Nephron (organoid): ENCODE data around the gene AASDHPPT.

Source experiments
- H3K27ac Mint-ChIP-seq, 3 experiments: 2 replicates each; pipeline ENCODE4 v1.8.0; 2020; ENCODE audit warnings: mixed read lengths in 3 of 3, mild to moderate bottlenecking in 2 of 3, moderate library complexity in 1 of 3
- H3K27me3 Mint-ChIP-seq: 2 replicates; pipeline ENCODE4 v1.8.0; 2021; ENCODE audit warnings: low read depth, mild to moderate bottlenecking, moderate library complexity, mixed read lengths
- H3K36me3 Mint-ChIP-seq: 2 replicates; pipeline ENCODE4 v1.8.0; 2020; ENCODE audit warnings: low read depth, mixed read lengths
- H3K4me1 Mint-ChIP-seq: 2 replicates; pipeline ENCODE4 v1.8.0; 2020; ENCODE audit warnings: mixed read lengths
- H3K4me3 Mint-ChIP-seq, 3 experiments: 2 replicates each; pipeline ENCODE4 v1.8.0; 2020; ENCODE audit warnings: mild to moderate bottlenecking in 3 of 3, mixed read lengths in 3 of 3, moderate library complexity in 2 of 3
- H3K9me3 Mint-ChIP-seq: 2 replicates; pipeline ENCODE4 v1.8.0; 2020; ENCODE audit warnings: mixed read lengths
- TF ChIP-seq, protein P1 (sequence below), 3 experiments: fragments of 200-600 bp; sonication (generic); IDR thresholded peaks; one replicate each; pipeline ENCODE4 v1.5.0; 2021; ENCODE audit warnings: antibody characterized with exemption in 3 of 3; ENCODE audit not compliant: unreplicated experiment in 3 of 3

The AASDHPPT gene

DNA sequence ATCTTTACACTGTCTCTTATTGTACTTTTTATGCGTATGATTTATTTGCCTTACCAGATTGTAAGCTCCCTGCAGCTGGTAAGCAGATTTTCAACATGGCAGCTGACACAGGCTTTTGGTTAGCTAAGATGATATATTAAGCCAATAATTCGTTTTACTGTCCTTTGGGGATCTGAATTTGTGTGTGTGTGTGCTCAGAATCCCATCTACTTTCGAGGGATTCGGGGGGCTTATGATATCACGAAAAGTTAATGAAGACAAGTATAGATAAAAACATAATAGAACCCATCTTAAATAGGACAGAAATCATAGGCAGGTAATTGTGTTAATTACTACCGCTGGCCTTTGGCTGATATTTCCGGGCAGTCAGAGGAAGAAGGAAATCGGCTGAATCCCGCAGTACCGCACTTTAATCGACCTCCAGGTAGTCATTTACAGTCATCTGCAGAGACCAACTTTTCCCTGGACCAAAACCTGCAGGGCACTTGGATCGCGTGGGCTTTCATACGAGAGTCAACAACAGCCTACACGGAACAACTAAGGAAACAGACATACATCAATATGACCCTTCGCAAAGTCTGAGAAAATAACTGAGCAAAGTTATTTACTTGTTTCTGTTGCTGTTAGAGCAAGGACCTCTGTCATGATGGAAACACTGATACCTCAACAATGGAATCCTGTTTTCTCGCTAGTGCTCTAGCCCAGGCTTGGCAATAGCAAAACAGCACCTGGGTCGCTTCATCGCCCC, 1.1 kb upstream of the AASDHPPT start:
- TF ChIP-seq, protein P1, sequence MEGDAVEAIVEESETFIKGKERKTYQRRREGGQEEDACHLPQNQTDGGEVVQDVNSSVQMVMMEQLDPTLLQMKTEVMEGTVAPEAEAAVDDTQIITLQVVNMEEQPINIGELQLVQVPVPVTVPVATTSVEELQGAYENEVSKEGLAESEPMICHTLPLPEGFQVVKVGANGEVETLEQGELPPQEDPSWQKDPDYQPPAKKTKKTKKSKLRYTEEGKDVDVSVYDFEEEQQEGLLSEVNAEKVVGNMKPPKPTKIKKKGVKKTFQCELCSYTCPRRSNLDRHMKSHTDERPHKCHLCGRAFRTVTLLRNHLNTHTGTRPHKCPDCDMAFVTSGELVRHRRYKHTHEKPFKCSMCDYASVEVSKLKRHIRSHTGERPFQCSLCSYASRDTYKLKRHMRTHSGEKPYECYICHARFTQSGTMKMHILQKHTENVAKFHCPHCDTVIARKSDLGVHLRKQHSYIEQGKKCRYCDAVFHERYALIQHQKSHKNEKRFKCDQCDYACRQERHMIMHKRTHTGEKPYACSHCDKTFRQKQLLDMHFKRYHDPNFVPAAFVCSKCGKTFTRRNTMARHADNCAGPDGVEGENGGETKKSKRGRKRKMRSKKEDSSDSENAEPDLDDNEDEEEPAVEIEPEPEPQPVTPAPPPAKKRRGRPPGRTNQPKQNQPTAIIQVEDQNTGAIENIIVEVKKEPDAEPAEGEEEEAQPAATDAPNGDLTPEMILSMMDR (IDR thresholded peaks at IDR 0.05; ENCODE audit: unreplicated experiment in 3 of 3), result no peak
- Mint-ChIP-seq H3K9me3 (no peaks in the 10 kb centered on the region), H3K4me1 (peaks cover 46% of the 10 kb centered on the region), H3K36me3 (peaks cover 15% of the 10 kb centered on the region), H3K27ac (peak overlapping the region; percentile 96 to 100 (median 98)), H3K4me3 (peak overlapping the region; percentile 94 to 100 (median 97)), H3K27me3 (no peaks in the 10 kb centered on the region)

DNA sequence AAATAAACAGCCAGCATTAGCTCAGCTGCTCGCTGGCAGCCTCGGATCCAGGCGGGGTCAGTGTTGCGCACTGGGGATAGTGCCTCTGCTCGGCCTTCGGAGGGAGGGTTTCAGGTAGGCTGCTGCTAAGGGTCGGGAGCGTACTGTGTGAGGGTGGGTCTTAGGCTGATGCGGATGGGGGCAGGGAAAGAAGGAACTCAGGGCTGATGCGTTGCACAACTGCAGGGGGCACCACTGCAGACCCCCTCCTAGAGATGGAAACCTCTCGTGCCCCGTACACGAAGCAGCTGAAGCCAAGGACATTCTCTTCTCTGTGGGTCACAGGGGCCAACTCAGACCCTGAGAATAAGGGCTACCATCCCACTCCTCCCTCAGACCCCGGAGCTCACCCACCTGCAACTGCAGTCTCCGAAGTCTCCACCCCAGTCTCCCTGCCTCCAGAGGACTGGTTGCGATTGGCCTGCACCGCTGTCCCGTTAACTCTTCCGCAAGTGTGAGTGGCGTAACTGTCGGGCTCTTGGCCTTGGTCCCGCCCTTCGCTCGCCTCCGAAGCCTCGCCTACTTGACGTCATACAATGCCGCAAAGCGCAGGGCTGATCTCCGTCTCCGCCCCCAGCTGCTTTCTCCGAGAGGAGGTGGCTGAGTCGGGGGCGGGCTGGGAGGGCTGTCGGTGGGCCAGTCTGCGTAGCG, 398 bp upstream of the AASDHPPT start, which contains the start of gene KBTBD3:
Gene KBTBD3 (minus strand): TSS at position 429 of the 690 bp plus-strand sequence. CDS start 18,250 bp downstream, outside the sequence.
- Mint-ChIP-seq H3K4me3 (peak within 1 kb of the TSS; percentile 94 to 100 (median 97)), H3K27me3 (no peaks in the 10 kb centered on the region), H3K4me1 (peaks cover 51% of the 10 kb centered on the region), H3K36me3 (peaks cover 22% of the 10 kb centered on the region), H3K27ac (peak within 1 kb of the TSS; percentile 96 to 100 (median 98)), H3K9me3 (no peaks in the 10 kb centered on the region)
- TF ChIP-seq, protein P1 (IDR thresholded peaks at IDR 0.05; ENCODE audit: unreplicated experiment in 3 of 3), result peak; percentile 46 to 66 (median 47)

DNA sequence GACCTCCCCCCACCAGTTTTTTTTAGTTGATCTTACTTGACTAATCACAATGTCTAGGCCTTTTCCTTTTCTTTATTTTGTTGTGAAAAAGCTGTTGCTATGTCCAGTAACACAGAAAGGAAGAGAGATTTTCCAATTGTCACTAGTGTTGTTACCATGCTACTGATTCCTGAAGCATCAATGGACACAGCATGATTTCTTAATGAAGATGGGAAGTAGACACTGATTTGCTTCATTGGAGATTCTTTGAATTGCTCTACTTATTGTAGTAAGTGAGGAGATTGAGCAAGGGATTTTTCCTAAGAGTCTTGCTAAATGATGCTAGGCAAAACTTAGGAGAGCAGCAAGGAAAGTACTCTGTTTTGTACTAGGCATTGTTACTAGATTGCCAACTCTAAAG, 4.6 kb downstream of the AASDHPPT start:
- H3K36me3 Mint-ChIP-seq, result peaks cover 60% of the 10 kb centered on the region
- H3K27me3 Mint-ChIP-seq, result no peaks in the 10 kb centered on the region
- peaks cover 50% of the 10 kb centered on the region for H3K4me1 Mint-ChIP-seq
- H3K4me3 Mint-ChIP-seq, result peak overlapping the region in 2 of 3 experiments; percentile 7 to 11
- H3K27ac Mint-ChIP-seq, result no peak overlapping the region
- TF ChIP-seq, protein P1 (IDR thresholded peaks at IDR 0.05; ENCODE audit: unreplicated experiment in 3 of 3), result no peak
- no peaks in the 10 kb centered on the region for H3K9me3 Mint-ChIP-seq

DNA sequence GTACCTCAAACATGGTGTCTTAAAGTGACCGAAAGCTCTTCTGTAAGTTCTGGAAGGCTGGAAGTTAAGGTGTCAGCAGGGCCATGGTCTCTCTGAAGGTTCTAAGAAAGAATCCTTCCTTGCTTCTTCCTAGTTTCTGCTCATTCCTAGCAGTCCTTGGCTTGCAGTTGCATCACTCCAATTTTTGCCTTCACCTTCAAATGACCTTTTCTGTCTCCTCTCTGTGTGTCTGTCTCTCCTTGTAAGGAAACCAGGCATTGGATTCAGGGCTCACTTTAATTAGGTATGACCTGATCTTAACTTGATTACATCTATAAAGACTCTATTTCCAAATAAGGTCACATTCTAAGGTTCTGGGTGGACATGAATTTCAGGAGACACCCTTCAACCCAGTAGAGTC, 8.7 kb downstream of the AASDHPPT start:
- Mint-ChIP-seq H3K4me3 (no peak overlapping the region), H3K9me3 (no peaks in the 10 kb centered on the region), H3K27me3 (no peaks in the 10 kb centered on the region), H3K27ac (peak overlapping the region in 2 of 3 experiments; percentile 24 to 36), H3K4me1 (peaks cover 38% of the 10 kb centered on the region), H3K36me3 (peaks cover 52% of the 10 kb centered on the region)
- TF ChIP-seq, protein P1 (IDR thresholded peaks at IDR 0.05; ENCODE audit: unreplicated experiment in 3 of 3), result no peak

DNA sequence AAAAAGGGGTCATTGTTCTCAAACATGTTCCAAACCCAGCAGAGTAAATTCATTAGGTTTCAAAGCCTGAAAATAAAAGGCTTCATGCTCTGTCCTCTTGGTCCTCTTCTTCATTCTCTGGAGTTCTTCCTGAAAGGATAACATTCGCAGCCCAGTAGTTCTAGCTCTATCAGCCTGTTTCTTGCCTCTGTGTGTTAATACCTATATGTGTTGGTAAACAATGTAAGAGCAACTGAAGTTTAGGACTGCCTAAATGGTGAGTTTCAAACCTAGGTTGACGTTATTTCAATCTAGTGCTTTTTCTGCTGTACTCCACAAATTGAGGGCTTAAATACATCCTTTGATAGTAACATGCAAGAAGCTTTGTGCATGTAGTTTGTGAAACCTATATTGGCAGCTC, 9.4 kb downstream of the AASDHPPT start:
- Mint-ChIP-seq H3K27me3 (no peaks in the 10 kb centered on the region), H3K4me3 (no peak overlapping the region), H3K27ac (peak overlapping the region; percentile 7 to 36 (median 24)), H3K36me3 (peaks cover 52% of the 10 kb centered on the region), H3K9me3 (no peaks in the 10 kb centered on the region), H3K4me1 (peaks cover 33% of the 10 kb centered on the region)
- TF ChIP-seq, protein P1 (IDR thresholded peaks at IDR 0.05; ENCODE audit: unreplicated experiment in 3 of 3), result no peak
